A673 (cell line): ENCODE results near the gene SIDT2. TPM values are rescaled to one million over a fixed set of nuclear protein-coding genes. Genes with fewer than 3 reads are reported as not detected.

Experiments
- BruUV-seq: library from RNA; stranded (reverse); fragments of 400-500 nt; replicated peaks from 2 replicates; lab custom pipeline; 2021; lab: Mats Ljungman, UMichigan
- CTCF ChIA-PET: fragments of 300-600 bp; sonication (Branson Sonifier 250); formaldehyde crosslinking; loops from one replicate; lab custom pipeline; 2022; ENCODE audit warnings: antibody characterized with exemption; lab: Charles Lee
- POLR2A ChIA-PET: fragments of 300-600 bp; sonication (Branson Sonifier 250); formaldehyde crosslinking; loops from one replicate; lab custom pipeline; 2022; ENCODE audit warnings: antibody characterized with exemption; ENCODE audit not compliant: low non-redundant PET; lab: Charles Lee
- DNase-seq: peaks from one replicate; pipeline ENCODE4 v3.0.0-alpha.2; 2015; ENCODE audit warnings: low spot score
- H3K27ac ChIP-seq: fragments of 200-600 bp; sonication (generic); 2 replicates; pipeline ENCODE4 v1.5.1; 2016; ENCODE audit warnings: mixed run types, low read depth, mild to moderate bottlenecking, mixed read lengths, antibody characterized with exemption, low read length; ENCODE audit not compliant: poor library complexity, severe bottlenecking
- H3K27me3 ChIP-seq: fragments of 200-600 bp; sonication (generic); replicated peaks from 2 replicates; pipeline ENCODE4 v1.6.1; 2017; ENCODE audit warnings: mixed run types, low read depth, mild to moderate bottlenecking, mixed read lengths, antibody characterized with exemption, low read length; ENCODE audit not compliant: insufficient read depth, poor library complexity
- H3K36me3 ChIP-seq: fragments of 200-600 bp; sonication (generic); 2 replicates; pipeline ENCODE4 v1.6.1; 2016; ENCODE audit warnings: mixed run types, mild to moderate bottlenecking, mixed read lengths, antibody characterized with exemption, low read length; ENCODE audit not compliant: insufficient read depth, poor library complexity, severe bottlenecking
- H3K4me1 ChIP-seq: fragments of 200-600 bp; sonication (generic); 2 replicates; pipeline ENCODE4 v1.6.1; 2017; ENCODE audit warnings: mixed run types, mild to moderate bottlenecking, mixed read lengths, antibody characterized with exemption, low read length; ENCODE audit not compliant: insufficient read depth, poor library complexity, severe bottlenecking
- H3K4me3 ChIP-seq: fragments of 200-600 bp; sonication (generic); 2 replicates; pipeline ENCODE4 v1.5.1; 2016; ENCODE audit warnings: low read depth, mixed run types, mild to moderate bottlenecking, mixed read lengths, low read length; ENCODE audit not compliant: poor library complexity, severe bottlenecking
- H3K9me3 ChIP-seq: fragments of 200-600 bp; sonication (generic); 2 replicates; pipeline ENCODE4 v1.6.1; 2016; ENCODE audit warnings: mixed run types, low read depth, mild to moderate bottlenecking, mixed read lengths, antibody characterized with exemption, low read length; ENCODE audit not compliant: poor library complexity, severe bottlenecking
- CTCF ChIP-seq: fragments of 300-800, 200-600 bp; sonication (generic); conservative IDR thresholded peaks from 2 replicates; pipeline ENCODE4 v1.5.1; 2017; ENCODE audit warnings: low read depth, mild to moderate bottlenecking, antibody characterized with exemption, low read length, moderate library complexity, mixed read lengths
- EZH2 ChIP-seq: fragments of 200-600 bp; sonication (generic); IDR thresholded peaks from 2 replicates; pipeline ENCODE4 v1.6.1; 2017; ENCODE audit warnings: borderline replicate concordance, low read depth, mild to moderate bottlenecking, mixed read lengths, antibody characterized with exemption, low read length; ENCODE audit not compliant: poor library complexity, severe bottlenecking
- intact Hi-C: fragments of 100-400 bp; cut with micrococcal nuclease; formaldehyde crosslinking; loops from one replicate; pipeline ENCODE4 v1.10.0; 2022; ENCODE audit not compliant: unreplicated experiment
- total RNA-seq: library from RNA; stranded (reverse); gene quantifications from 2 replicates; pipeline ENCODE4 v1.2.3, GENCODE V29; 2021

The SIDT2 gene
- total RNA-seq, 1 experiment from 2014 or later = 33.5 TPM

GRCh38 chr11:117191680-117192400 lies 13.3 kb downstream of the SIDT2 start:
- Histone ChIP-seq H3K27me3 (no peaks in the 10 kb centered on the region), H3K9me3 (no peaks in the 10 kb centered on the region), H3K27ac (no peak overlapping the region), H3K4me3 (no peak overlapping the region), H3K36me3 (peaks cover 13% of the 10 kb centered on the region), H3K4me1 (no peaks in the 10 kb centered on the region)
- ChIA-PET CTCF (interaction anchor here (0.6 kb wide), 1 partner anchor 104 kb away, joined by 10 read pairs; no protein-coding TSS in a partner anchor), POLR2A (no interaction called here)
- intact Hi-C loops = no loop called here
- no peak for TF ChIP-seq CTCF
- DNase-seq = no peak
- no TSS peak for BruUV-seq

- Histone ChIP-seq H3K27ac (no peak overlapping the region), H3K36me3 (peaks cover 13% of the 10 kb centered on the region), H3K27me3 (no peaks in the 10 kb centered on the region), H3K4me1 (no peaks in the 10 kb centered on the region), H3K4me3 (no peak overlapping the region), H3K9me3 (no peaks in the 10 kb centered on the region)
- intact Hi-C loops = no loop called here
- POLR2A ChIA-PET = no interaction called here
- no peak for DNase-seq
- no TSS peak for BruUV-seq
- TF ChIP-seq CTCF = no peak
- TF ChIP-seq EZH2 = no peak
- CTCF ChIA-PET = no interaction called here
Observed at GRCh38 chr11:117192401-117192875, 13.9 kb downstream of the SIDT2 start.

- BruUV-seq = no TSS peak
- intact Hi-C loops = no loop called here
- no peak for TF ChIP-seq CTCF
- TF ChIP-seq EZH2 = no peak
- no peaks in the 10 kb centered on the region for H3K4me1 ChIP-seq
- no peak overlapping the region for H3K27ac ChIP-seq
- H3K9me3 ChIP-seq = no peaks in the 10 kb centered on the region
- ChIA-PET CTCF (no interaction called here), POLR2A (no interaction called here)
- no peaks in the 10 kb centered on the region for H3K27me3 ChIP-seq
- no peak for DNase-seq
- peaks cover 13% of the 10 kb centered on the region for H3K36me3 ChIP-seq
- H3K4me3 ChIP-seq = no peak overlapping the region
Observed at GRCh38 chr11:117193130-117194020, 14.8 kb downstream of the SIDT2 start.
